DOHH2 (cell line): Measurements from ENCODE around the gene TFB1M.
"Not testable (repeated sequence)": the region's sequence is repeated elsewhere in the genome, so short reads cannot be mapped to it uniquely, and the experiment has no call there.

ENCODE experiments used
- H3F3A ChIP-seq: fragments of 200-600 bp; sonication (generic), shearing (Covaris generic); 2 replicates; pipeline ENCODE4 v1.6.0; 2016; ENCODE audit warnings: antibody characterized with exemption, mild to moderate bottlenecking; ENCODE audit not compliant: control insufficient read depth, insufficient read depth
- H3K27ac ChIP-seq: fragments of 200-600 bp; sonication (generic); 2 replicates; pipeline ENCODE4 v1.5.1; 2014; ENCODE audit warnings: low read depth, mild to moderate bottlenecking, low read length, moderate library complexity
- H3K27me3 ChIP-seq: fragments of 200-600 bp; sonication (generic); 2 replicates; pipeline ENCODE4 v1.6.1; 2014; ENCODE audit warnings: mild to moderate bottlenecking, low read length, mixed read lengths; ENCODE audit not compliant: control insufficient read depth
- H3K36me3 ChIP-seq: fragments of 200-600 bp; sonication (generic); 2 replicates; pipeline ENCODE4 v1.6.1; 2014; ENCODE audit warnings: mild to moderate bottlenecking, low read length, moderate library complexity, mixed read lengths; ENCODE audit not compliant: control insufficient read depth
- H3K4me1 ChIP-seq: fragments of 200-600 bp; sonication (generic); 2 replicates; pipeline ENCODE4 v1.6.1; 2014; ENCODE audit warnings: mild to moderate bottlenecking, low read length, mixed read lengths; ENCODE audit not compliant: control insufficient read depth
- H3K4me2 ChIP-seq: fragments of 200-600 bp; sonication (generic); 2 replicates; pipeline ENCODE4 v1.6.0; 2014; ENCODE audit warnings: mild to moderate bottlenecking, low read length, moderate library complexity
- H3K4me3 ChIP-seq: fragments of 200-600 bp; sonication (generic); 2 replicates; pipeline ENCODE4 v1.5.1; 2014; ENCODE audit warnings: mild to moderate bottlenecking, low read length, mixed read lengths
- H3K79me2 ChIP-seq: fragments of 200-600 bp; sonication (generic); 2 replicates; pipeline ENCODE4 v1.6.1; 2014; ENCODE audit warnings: mild to moderate bottlenecking, low read length, mixed read lengths; ENCODE audit not compliant: control insufficient read depth
- H3K9me2 ChIP-seq: fragments of 200-600 bp; sonication (generic); replicated peaks from 2 replicates; pipeline ENCODE4 v1.6.1; 2014; ENCODE audit warnings: mild to moderate bottlenecking, low read length, mixed read lengths; ENCODE audit not compliant: control insufficient read depth
- H3K9me3 ChIP-seq: fragments of 200-600 bp; sonication (generic); 2 replicates; pipeline ENCODE4 v1.6.1; 2014; ENCODE audit warnings: antibody characterized with exemption, low read length, mixed read lengths; ENCODE audit not compliant: control insufficient read depth, insufficient read depth
- H4K20me1 ChIP-seq: fragments of 200-600 bp; sonication (generic); 2 replicates; pipeline ENCODE4 v1.6.0; 2014; ENCODE audit warnings: low read depth, mild to moderate bottlenecking, antibody characterized with exemption, low read length, moderate library complexity; ENCODE audit not compliant: control insufficient read depth, insufficient read depth
- EZH2phosphoT487 ChIP-seq: fragments of 200-600 bp; sonication (generic); IDR thresholded peaks from 2 replicates; pipeline ENCODE4 v1.6.1; 2017; ENCODE audit warnings: borderline replicate concordance, mild to moderate bottlenecking, antibody characterized with exemption, low read length, moderate library complexity, mixed read lengths
- TF ChIP-seq, protein P1 (sequence below): fragments of 200-600 bp; sonication (generic); IDR thresholded peaks from one replicate; pipeline ENCODE4 v1.5.1; 2014; ENCODE audit warnings: antibody characterized with exemption, mild to moderate bottlenecking, low read depth, low read length; ENCODE audit not compliant: poor library complexity, severe bottlenecking

TFB1M gene

DNA sequence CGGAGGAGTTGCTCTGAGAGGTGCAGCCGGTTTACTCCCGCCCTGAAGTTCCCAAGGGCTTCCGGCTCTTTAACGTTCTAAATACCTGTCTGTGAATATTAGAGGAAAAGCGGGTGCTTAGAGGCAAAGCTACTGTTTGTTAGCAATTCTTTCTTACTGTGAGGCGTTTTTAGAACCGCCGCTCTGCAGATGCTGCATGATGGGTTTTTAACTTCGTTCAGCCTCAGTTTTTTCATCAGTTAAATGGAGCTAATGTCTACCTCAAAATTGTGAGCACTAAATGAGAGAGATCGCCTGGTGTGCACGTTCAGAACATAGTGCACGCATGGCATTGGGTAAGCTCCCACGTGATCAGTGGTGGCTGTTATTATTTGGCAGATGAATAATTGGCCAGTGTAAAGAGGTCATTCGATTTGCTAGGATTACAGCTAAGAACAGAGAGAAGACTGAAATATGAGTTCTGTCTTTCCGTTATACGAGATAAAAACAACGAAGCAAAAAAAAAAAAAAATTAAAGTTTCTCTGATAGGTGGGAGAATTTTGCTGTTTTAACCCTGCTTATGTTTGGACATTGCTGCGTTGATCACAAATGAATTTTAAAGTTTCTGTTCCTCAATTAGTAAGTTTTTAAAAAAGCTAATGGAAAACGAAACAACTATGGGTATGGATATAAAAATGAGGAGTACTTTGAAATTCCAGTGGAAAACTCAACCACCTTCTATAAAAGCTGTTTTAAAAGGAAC is 660 bp upstream of the TFB1M start:
- no peaks in the 10 kb centered on the region for H4K20me1 ChIP-seq
- peak overlapping the region; percentile 90 for H3K4me3 ChIP-seq
- peaks cover 6% of the 10 kb centered on the region for H3K9me3 ChIP-seq
- H3K4me2 ChIP-seq = peak overlapping the region; percentile 96
- no peaks in the 10 kb centered on the region for H3K27me3 ChIP-seq
- peaks cover 37% of the 10 kb centered on the region for H3K79me2 ChIP-seq
- peaks cover 13% of the 10 kb centered on the region for H3F3A ChIP-seq
- peaks cover 36% of the 10 kb centered on the region for H3K36me3 ChIP-seq
- peaks cover 33% of the 10 kb centered on the region for H3K4me1 ChIP-seq
- H3K27ac ChIP-seq = peak overlapping the region; percentile 91
- H3K9me2 ChIP-seq = no peaks in the 10 kb centered on the region
- no peak for TF ChIP-seq EZH2phosphoT487
- TF ChIP-seq, protein P1, sequence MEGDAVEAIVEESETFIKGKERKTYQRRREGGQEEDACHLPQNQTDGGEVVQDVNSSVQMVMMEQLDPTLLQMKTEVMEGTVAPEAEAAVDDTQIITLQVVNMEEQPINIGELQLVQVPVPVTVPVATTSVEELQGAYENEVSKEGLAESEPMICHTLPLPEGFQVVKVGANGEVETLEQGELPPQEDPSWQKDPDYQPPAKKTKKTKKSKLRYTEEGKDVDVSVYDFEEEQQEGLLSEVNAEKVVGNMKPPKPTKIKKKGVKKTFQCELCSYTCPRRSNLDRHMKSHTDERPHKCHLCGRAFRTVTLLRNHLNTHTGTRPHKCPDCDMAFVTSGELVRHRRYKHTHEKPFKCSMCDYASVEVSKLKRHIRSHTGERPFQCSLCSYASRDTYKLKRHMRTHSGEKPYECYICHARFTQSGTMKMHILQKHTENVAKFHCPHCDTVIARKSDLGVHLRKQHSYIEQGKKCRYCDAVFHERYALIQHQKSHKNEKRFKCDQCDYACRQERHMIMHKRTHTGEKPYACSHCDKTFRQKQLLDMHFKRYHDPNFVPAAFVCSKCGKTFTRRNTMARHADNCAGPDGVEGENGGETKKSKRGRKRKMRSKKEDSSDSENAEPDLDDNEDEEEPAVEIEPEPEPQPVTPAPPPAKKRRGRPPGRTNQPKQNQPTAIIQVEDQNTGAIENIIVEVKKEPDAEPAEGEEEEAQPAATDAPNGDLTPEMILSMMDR = no peak

DNA sequence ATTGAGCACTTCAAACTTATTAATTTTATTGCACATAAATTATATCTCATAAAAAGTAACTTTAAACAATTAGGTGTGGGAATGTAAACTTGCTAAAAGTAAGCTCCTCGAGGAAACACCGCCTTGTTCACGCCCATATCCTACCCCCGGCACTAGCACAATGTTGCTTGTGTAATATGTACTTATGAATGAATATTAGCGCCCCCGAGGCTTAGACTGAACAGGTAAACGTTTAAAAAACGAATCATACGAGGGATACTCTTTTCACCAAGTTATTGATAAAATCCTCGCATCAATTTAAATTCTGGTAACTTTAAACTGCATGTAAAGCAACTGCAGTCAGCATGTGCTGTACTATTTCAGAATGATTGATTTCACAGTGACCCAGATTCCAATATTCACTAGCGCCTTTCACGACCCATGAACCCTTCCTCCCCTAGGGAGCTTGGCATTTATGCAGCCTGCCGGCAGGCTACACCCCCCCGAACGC is 637 bp downstream of the TFB1M start:
- H3K9me2 ChIP-seq = no peaks in the 10 kb centered on the region
- no peaks in the 10 kb centered on the region for H4K20me1 ChIP-seq
- peaks cover 33% of the 10 kb centered on the region for H3K4me1 ChIP-seq
- H3K27ac ChIP-seq = peak overlapping the region; percentile 91
- peaks cover 6% of the 10 kb centered on the region for H3K9me3 ChIP-seq
- peaks cover 15% of the 10 kb centered on the region for H3F3A ChIP-seq
- H3K36me3 ChIP-seq = peaks cover 48% of the 10 kb centered on the region
- no peaks in the 10 kb centered on the region for H3K27me3 ChIP-seq
- TF ChIP-seq, protein P1 = no peak
- TF ChIP-seq EZH2phosphoT487 = no peak
- H3K4me3 ChIP-seq = peak overlapping the region; percentile 90
- H3K79me2 ChIP-seq = peaks cover 37% of the 10 kb centered on the region
- H3K4me2 ChIP-seq = peak overlapping the region; percentile 73

DNA sequence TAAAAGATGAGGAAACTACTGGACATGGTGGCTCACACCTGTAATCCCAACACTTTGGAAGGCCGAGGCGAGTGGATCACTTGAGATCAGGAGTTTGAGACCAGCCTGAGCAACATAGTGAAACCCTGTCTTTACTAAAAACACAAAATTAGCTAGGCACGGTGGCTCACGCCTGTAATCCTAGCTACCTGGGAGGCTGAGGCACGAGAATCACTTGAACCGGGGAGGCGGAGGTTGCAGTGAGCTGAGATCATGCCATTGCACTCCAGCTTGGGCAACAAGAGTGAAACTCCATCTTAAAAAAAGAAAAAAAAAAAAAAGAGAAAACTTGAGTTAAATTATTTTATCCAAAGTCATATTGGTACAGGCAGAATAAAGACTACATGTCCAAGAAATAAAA is 1.3 kb downstream of the TFB1M start:
- H3K36me3 ChIP-seq = peaks cover 55% of the 10 kb centered on the region
- peak overlapping the region; percentile 90 for H3K4me3 ChIP-seq
- H3K27ac ChIP-seq, H3K9me3 ChIP-seq, H3K27me3 ChIP-seq, H3K9me2 ChIP-seq, H4K20me1 ChIP-seq: not testable (repeated sequence)
- peaks cover 33% of the 10 kb centered on the region for H3K4me1 ChIP-seq
- peaks cover 43% of the 10 kb centered on the region for H3K79me2 ChIP-seq
- peaks cover 16% of the 10 kb centered on the region for H3F3A ChIP-seq
- peak overlapping the region; percentile 73 for H3K4me2 ChIP-seq

DNA sequence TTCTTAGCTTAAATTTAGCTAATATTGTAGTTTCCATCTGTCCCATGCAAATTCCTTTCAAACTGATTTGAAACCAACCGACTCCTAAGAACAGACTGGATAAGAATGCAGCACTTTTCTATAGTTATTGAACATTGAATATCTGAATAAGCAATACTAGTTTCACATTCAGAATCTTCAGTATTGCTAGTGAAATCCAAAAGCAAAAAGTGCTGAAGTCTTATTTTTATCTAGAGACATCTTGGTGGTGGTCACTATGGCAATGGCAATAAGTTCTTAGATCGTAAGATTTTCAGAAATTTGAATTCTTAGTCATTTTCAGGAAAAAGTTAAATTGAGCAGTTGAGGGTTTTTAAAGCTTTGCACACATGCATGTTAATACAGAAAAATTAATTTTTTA is 2.7 kb downstream of the TFB1M start:
- H4K20me1 ChIP-seq = no peaks in the 10 kb centered on the region
- H3K4me1 ChIP-seq = peaks cover 29% of the 10 kb centered on the region
- H3K27ac ChIP-seq = no peak overlapping the region
- no peaks in the 10 kb centered on the region for H3K9me2 ChIP-seq
- TF ChIP-seq, protein P1 = no peak
- no peak for TF ChIP-seq EZH2phosphoT487
- H3K4me2 ChIP-seq = no peak overlapping the region
- peaks cover 51% of the 10 kb centered on the region for H3K79me2 ChIP-seq
- H3F3A ChIP-seq = peaks cover 14% of the 10 kb centered on the region
- peaks cover 65% of the 10 kb centered on the region for H3K36me3 ChIP-seq
- H3K9me3 ChIP-seq = peaks cover 2% of the 10 kb centered on the region
- H3K27me3 ChIP-seq = no peaks in the 10 kb centered on the region
- no peak overlapping the region for H3K4me3 ChIP-seq
